Central memory CD8-positive, alpha-beta T cell (primary cell): ENCODE measurements around the gene CFAP46.

ENCODE experiments used
- ATAC-seq: fragments of 150-1000 bp; cut with Tn5 transposase; replicated peaks from 2 replicates; pipeline ENCODE4 v1.10.0; 2022; ENCODE audit warnings: mild to moderate bottlenecking, moderate FRiP score, moderate number of reproducible peaks; ENCODE audit not compliant: poor library complexity, severe bottlenecking; ENCODE audit errors: extremely low read depth
- DNase-seq, 2 donors: peaks; one replicate each; pipeline ENCODE4 v3.0.0; 2021; ENCODE audit warnings: low spot score in 2 of 2
- H3K27ac Mint-ChIP-seq: one replicate; pipeline ENCODE4 v1.8.0; 2022; ENCODE audit warnings: low read depth, mild to moderate bottlenecking, moderate library complexity, mixed read lengths
- H3K27me3 Mint-ChIP-seq: one replicate; pipeline ENCODE4 v1.8.0; 2022; ENCODE audit warnings: mixed read lengths
- H3K36me3 Mint-ChIP-seq: one replicate; pipeline ENCODE4 v1.8.0; 2022; ENCODE audit warnings: mild to moderate bottlenecking, moderate library complexity, mixed read lengths; ENCODE audit not compliant: insufficient read depth
- H3K4me1 Mint-ChIP-seq: one replicate; pipeline ENCODE4 v1.8.0; 2022; ENCODE audit warnings: mixed read lengths
- H3K4me3 Mint-ChIP-seq: one replicate; pipeline ENCODE4 v1.8.0; 2022; ENCODE audit warnings: mild to moderate bottlenecking, moderate library complexity, mixed read lengths
- H3K9me3 Mint-ChIP-seq: one replicate; pipeline ENCODE4 v1.8.0; 2022; ENCODE audit warnings: mixed read lengths

Gene CFAP46

GRCh38 chr10:132875435-132875834 is 66.9 kb downstream of the CFAP46 start:
- ATAC-seq (no peak), DNase-seq (no peak)
- Mint-ChIP-seq H3K4me1 (no peaks in the 10 kb centered on the region), H3K36me3 (peaks cover 2% of the 10 kb centered on the region), H3K9me3 (no peaks in the 10 kb centered on the region), H3K4me3 (no peak overlapping the region), H3K27me3 (peaks cover 62% of the 10 kb centered on the region), H3K27ac (no peak overlapping the region)

- Mint-ChIP-seq H3K36me3 (peaks cover 2% of the 10 kb centered on the region), H3K4me3 (no peak overlapping the region), H3K4me1 (no peaks in the 10 kb centered on the region), H3K27ac (no peak overlapping the region), H3K27me3 (peaks cover 63% of the 10 kb centered on the region), H3K9me3 (no peaks in the 10 kb centered on the region)
- no peak for DNase-seq
- no peak for ATAC-seq
Observed at GRCh38 chr10:132873395-132873794, 69.0 kb downstream of the CFAP46 start.

GRCh38 chr10:132872658-132873057 is 69.7 kb downstream of the CFAP46 start:
- Mint-ChIP-seq H3K27ac (no peak overlapping the region), H3K4me1 (no peaks in the 10 kb centered on the region), H3K36me3 (peaks cover 2% of the 10 kb centered on the region), H3K9me3 (no peaks in the 10 kb centered on the region), H3K4me3 (no peak overlapping the region), H3K27me3 (peaks cover 63% of the 10 kb centered on the region)
- ATAC-seq (no peak), DNase-seq (no peak)

DNA sequence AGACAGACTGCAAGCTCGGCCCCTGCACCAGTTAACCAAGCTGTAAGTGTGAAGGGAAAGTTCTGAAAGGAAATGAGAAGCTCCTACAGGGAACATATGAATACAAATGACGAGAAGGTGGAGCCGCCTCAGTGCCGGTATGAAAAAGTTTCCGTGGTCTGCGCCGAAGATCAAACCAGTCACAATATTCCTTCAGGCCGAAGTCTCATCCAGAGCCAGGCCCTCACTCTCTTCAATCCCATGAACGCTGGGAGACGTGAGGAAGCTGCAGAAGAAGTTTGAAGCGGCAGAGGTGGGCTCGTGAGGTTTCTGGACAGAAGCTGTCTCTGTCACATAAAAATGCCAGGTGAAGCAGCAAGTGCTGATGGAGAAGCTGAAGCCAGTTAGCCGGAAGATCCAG is 71.9 kb downstream of the CFAP46 start:
- no peaks in the 10 kb centered on the region for H3K4me1 Mint-ChIP-seq

GRCh38 chr10:132869621-132870020 is 72.7 kb downstream of the CFAP46 start:
- no peak overlapping the region for H3K27ac Mint-ChIP-seq
- H3K9me3 Mint-ChIP-seq: no peaks in the 10 kb centered on the region
- ATAC-seq: no peak
- no peak overlapping the region for H3K4me3 Mint-ChIP-seq
- no peaks in the 10 kb centered on the region for H3K4me1 Mint-ChIP-seq
- H3K36me3 Mint-ChIP-seq: no peaks in the 10 kb centered on the region
- DNase-seq: no peak
- H3K27me3 Mint-ChIP-seq: peaks cover 46% of the 10 kb centered on the region

More for the DNA sequence above, 71.9 kb downstream of the CFAP46 start:
- Mint-ChIP-seq H3K27me3 (peaks cover 53% of the 10 kb centered on the region), H3K27ac (no peak overlapping the region), H3K9me3 (no peaks in the 10 kb centered on the region), H3K4me3 (no peak overlapping the region), H3K36me3 (no peaks in the 10 kb centered on the region)
- no peak for DNase-seq
- ATAC-seq: no peak

DNA sequence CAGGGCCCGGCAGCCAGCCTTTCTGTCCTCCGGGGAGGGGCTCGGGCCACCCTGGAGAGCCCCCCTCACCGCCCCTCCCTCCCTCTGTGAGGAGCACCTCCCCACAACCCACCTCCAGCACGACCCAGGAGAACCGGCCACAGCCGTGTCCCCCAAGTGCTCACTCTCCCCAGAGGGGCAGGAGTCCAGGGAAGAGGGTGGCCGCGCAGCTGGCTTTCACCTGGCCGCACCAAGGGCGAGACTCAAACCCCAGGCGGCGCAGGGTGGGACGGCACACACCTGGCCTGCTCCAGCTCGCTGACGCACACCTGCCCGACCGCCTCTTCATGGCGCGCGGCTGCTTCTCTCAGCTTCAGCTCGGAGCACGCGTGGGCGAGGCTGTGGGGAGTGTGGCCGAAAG is 73.4 kb downstream of the CFAP46 start:
- Mint-ChIP-seq H3K36me3 (no peaks in the 10 kb centered on the region), H3K9me3 (no peaks in the 10 kb centered on the region), H3K27me3 (peaks cover 48% of the 10 kb centered on the region), H3K4me3 (no peak overlapping the region), H3K4me1 (no peaks in the 10 kb centered on the region), H3K27ac (no peak overlapping the region)
- DNase-seq (no peak), ATAC-seq (no peak)

GRCh38 chr10:132867801-132868644 is 74.3 kb downstream of the CFAP46 start:
- peaks cover 48% of the 10 kb centered on the region for H3K27me3 Mint-ChIP-seq
- no peaks in the 10 kb centered on the region for H3K4me1 Mint-ChIP-seq
- H3K9me3 Mint-ChIP-seq: no peaks in the 10 kb centered on the region
- no peak overlapping the region for H3K27ac Mint-ChIP-seq
- no peak overlapping the region for H3K4me3 Mint-ChIP-seq
- no peak for ATAC-seq
- DNase-seq: no peak
- H3K36me3 Mint-ChIP-seq: no peaks in the 10 kb centered on the region

- peaks cover 45% of the 10 kb centered on the region for H3K27me3 Mint-ChIP-seq
- ATAC-seq (no peak), DNase-seq (no peak)
Observed at GRCh38 chr10:132866601-132867381, 75.6 kb downstream of the CFAP46 start.

DNA sequence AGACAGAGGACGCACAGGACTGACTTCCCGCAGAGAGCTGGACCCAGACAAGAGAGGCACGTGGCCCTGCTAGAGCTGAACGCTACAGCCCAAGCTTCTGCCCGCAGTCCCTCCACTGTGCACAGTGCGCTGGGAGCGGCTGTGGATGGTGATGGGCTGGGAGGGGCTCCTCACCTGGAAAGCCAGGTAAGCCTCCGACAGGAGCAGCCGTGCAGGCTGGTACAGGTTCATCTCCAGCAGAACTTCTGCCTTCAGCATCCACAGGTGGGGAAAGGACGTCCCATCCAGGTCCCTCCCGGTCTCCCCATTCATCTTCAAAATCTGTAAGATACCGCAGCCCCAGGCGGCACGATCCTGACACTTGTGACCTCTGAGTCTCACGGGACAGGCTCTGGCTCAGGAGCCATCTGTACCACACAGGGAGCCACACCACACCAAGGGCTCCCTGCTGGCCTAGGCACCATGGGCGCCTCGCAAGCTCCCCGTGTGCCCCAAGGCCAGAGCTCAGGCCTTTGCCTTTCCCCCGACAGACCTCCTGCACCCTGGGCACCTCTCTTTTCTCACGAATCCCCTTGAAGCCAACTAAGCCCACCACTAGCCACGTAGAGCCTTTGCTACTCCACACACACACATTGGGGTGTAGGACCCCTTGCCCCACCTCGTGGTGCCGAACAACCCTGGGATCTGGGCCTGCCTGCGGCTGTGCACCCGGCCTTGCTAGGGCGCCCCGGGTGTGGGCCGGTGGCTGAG is 76.3 kb downstream of the CFAP46 start:
- ATAC-seq: no peak

More at GRCh38 chr10:132866601-132867381, 75.6 kb downstream of the CFAP46 start:
- Mint-ChIP-seq H3K4me1 (no peaks in the 10 kb centered on the region), H3K36me3 (no peaks in the 10 kb centered on the region), H3K4me3 (no peak overlapping the region), H3K9me3 (no peaks in the 10 kb centered on the region), H3K27ac (no peak overlapping the region)

DNA sequence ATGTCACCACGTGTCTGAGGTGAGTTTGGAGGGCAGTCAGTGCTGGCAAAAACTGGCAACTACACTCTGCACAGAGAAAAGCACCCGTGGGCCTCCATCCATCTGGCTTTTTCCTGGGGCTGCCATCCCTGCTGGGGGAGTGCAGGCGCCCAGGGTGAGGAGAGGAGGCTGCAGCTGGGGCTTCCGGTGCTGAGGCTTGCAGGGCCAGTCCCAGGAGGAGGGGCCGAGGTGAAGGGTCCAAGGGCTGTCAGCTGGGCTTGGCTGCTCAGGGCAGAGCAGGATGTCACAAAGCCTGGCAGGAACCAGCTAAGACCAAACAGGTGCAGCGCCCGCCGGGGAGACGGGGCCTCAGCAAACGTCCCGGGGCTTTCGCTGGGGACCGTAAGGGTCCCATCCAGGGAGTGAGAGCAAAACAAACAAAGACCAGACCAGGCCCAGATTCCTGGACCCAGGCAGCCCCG is 77.2 kb downstream of the CFAP46 start:
- H3K27me3 Mint-ChIP-seq: peaks cover 47% of the 10 kb centered on the region
- no peak for DNase-seq
- ATAC-seq: no peak
- no peaks in the 10 kb centered on the region for H3K4me1 Mint-ChIP-seq
- H3K27ac Mint-ChIP-seq: no peak overlapping the region
- no peaks in the 10 kb centered on the region for H3K36me3 Mint-ChIP-seq
- H3K4me3 Mint-ChIP-seq: no peak overlapping the region
- H3K9me3 Mint-ChIP-seq: no peaks in the 10 kb centered on the region

More for the DNA sequence above, 76.3 kb downstream of the CFAP46 start:
- Mint-ChIP-seq H3K4me3 (no peak overlapping the region), H3K36me3 (no peaks in the 10 kb centered on the region), H3K9me3 (no peaks in the 10 kb centered on the region), H3K27me3 (peaks cover 42% of the 10 kb centered on the region), H3K4me1 (no peaks in the 10 kb centered on the region), H3K27ac (no peak overlapping the region)
- no peak for DNase-seq

DNA sequence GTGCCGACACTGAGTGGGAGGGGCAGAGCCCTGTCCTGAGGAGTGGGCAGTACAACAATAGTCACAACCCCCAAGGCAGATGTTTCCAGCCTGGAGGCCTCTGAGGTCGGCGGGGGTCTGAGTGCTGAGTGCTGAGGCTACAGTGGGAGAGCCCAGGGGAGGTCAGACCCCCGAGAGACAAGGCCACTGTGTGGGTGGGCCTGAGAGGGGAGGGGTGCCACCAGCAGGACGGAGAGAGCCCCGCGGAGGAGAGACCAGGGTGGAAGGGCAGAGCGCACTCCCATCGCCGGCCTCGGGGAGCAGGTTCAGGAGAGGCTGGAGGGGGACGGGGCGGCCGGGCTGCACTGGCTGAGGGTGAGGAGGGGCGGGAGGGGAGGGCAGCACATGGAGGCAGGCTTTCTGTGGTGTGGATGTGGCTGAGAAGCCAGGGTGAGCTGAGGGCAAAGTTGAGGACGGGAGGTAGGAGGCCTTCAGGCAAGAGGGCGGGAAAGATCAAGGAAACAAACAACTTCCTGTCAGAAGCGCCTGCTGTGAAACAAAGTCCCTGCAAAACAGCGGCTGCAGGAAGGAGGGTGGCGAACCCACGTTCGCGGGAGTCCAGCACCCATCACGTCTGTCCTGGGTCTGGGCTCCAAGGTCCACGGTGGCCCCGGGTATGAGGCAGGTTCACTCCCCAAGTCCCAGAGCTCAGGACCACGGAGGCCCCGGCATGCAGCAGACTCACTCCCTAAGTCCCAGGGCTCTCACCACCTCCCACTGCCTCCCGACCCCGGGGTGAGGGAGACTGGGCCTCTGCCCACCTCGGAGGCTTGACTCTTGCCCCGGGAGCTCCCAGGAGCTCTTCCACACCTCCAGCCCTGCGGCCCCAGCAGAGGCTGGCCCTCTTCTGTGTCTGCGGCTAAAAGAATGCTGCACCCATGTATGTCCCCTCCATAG is 79.6 kb downstream of the CFAP46 start:
- Mint-ChIP-seq H3K4me1 (no peaks in the 10 kb centered on the region), H3K9me3 (no peaks in the 10 kb centered on the region), H3K27ac (no peak overlapping the region), H3K27me3 (peaks cover 38% of the 10 kb centered on the region), H3K36me3 (no peaks in the 10 kb centered on the region), H3K4me3 (no peak overlapping the region)
- DNase-seq (no peak), ATAC-seq (no peak)
